ENCODE measurements around the gene PTEN.

Gene PTEN

DNA sequence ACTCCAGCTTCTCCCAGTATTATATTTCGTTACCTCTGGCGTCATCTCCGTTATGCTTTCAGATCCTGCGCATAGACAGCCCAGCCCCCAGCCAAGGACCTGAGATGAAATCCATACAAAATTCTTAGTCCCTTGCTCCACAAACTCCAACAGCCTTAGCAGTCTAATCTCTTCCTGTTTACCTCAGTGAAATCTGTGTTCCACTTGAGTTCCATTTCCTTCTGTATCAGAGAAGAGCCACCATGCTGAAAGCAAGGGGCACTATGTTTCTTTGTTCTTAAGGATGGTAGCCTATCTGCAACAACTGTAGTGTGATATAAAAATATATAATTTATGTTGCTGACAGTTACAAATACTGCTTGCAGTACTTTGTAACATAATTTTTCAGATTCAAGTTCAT is 59.8 kb downstream of the PTEN start:
- no peak for DNase-seq
- Histone ChIP-seq H3K36me3 (ENCODE audit: control insufficient read depth in 4 of 4, insufficient read depth in 4 of 4, low read length in 3 of 4) (peaks cover 3 to 31% (median 18%) of the 10 kb centered on the region in 4 experiments), H3K9me3 (ENCODE audit: control extremely low read depth in 1 of 5, control insufficient read depth in 4 of 5, insufficient read depth in 2 of 5, low read depth in 1 of 5, low read length in 4 of 5) (peaks cover 0 to 3% (median 0%) of the 10 kb centered on the region in 5 experiments), H3K4me1 (ENCODE audit: control extremely low read depth in 1 of 4, control insufficient read depth in 4 of 4, insufficient read depth in 4 of 4, low read length in 3 of 4) (peaks cover 22 to 65% (median 35%) of the 10 kb centered on the region in 4 experiments), H3K27ac (ENCODE audit: insufficient read depth in 1 of 2, low read depth in 1 of 2, low read length in 2 of 2, poor library complexity in 1 of 2, severe bottlenecking in 2 of 2) (peak overlapping the region in 1 of 2 experiments; percentile 44), H3K4me3 (ENCODE audit: control insufficient read depth in 1 of 7, extremely low read depth in 1 of 7, insufficient read depth in 4 of 7, low read depth in 2 of 7, low read length in 6 of 7) (peak overlapping the region in 1 of 7 experiments; percentile 5), H3K27me3 (replicated peaks in 2 of 5; ENCODE audit: control insufficient read depth in 4 of 5, insufficient read depth in 5 of 5, low read length in 4 of 5) (no peaks in the 10 kb centered on the region)
- POLR2A ChIA-PET: no interaction called here
- WGBS (ENCODE audit: insufficient coverage): 96% methylated on average over 3 of the region's 4 CpGs
- CTCF ChIA-PET: interaction anchor here (0.9 kb wide), 1 partner anchor 14 kb away, joined by 3 read pairs; no protein-coding TSS in a partner anchor

DNA sequence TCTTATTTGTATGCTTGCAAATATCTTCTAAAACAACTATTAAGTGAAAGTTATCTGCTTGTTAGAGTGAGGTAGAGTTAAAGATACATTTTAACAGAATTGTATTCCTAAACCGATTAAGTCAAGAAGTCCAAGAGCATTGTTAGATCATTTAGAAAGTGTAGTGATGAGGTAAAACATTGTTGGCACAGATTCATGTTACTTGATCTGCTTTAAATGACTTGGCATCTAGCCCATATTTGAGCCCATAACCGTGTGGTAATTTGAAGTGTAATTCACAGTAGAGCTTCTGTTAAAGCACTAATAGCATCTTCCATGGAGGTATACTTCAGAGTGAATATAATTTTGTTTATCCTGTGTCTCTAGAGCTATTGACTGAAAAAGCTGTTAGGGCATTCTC is 62.1 kb downstream of the PTEN start:
- no peak for DNase-seq
- ChIA-PET POLR2A (no interaction called here), CTCF (interaction anchor here (1.0 to 1.6 kb wide), 5 partner anchors 8 to 32 kb away, joined by 4 to 5 read pairs (median 4); no protein-coding TSS in a partner anchor)
- H3K9me3 ChIP-seq (ENCODE audit: control extremely low read depth in 1 of 5, control insufficient read depth in 4 of 5, insufficient read depth in 2 of 5, low read depth in 1 of 5, low read length in 4 of 5): peaks cover 0 to 3% (median 0%) of the 10 kb centered on the region in 5 experiments
- no peaks in the 10 kb centered on the region for H3K27me3 ChIP-seq (replicated peaks in 2 of 5; ENCODE audit: control insufficient read depth in 4 of 5, insufficient read depth in 5 of 5, low read length in 4 of 5)
- H3K27ac ChIP-seq (ENCODE audit: insufficient read depth in 1 of 2, low read depth in 1 of 2, low read length in 2 of 2, poor library complexity in 1 of 2, severe bottlenecking in 2 of 2): no peak overlapping the region
- no peak overlapping the region for H3K4me3 ChIP-seq (ENCODE audit: control insufficient read depth in 1 of 7, extremely low read depth in 1 of 7, insufficient read depth in 4 of 7, low read depth in 2 of 7, low read length in 6 of 7)
- peaks cover 3 to 31% (median 18%) of the 10 kb centered on the region in 4 experiments for H3K36me3 ChIP-seq (ENCODE audit: control insufficient read depth in 4 of 4, insufficient read depth in 4 of 4, low read length in 3 of 4)
- 53% methylated on average over 2 of the region's 2 CpGs for WGBS (ENCODE audit: insufficient coverage)
- H3K4me1 ChIP-seq (ENCODE audit: control extremely low read depth in 1 of 4, control insufficient read depth in 4 of 4, insufficient read depth in 4 of 4, low read length in 3 of 4): peaks cover 13 to 68% (median 30%) of the 10 kb centered on the region in 4 experiments

GRCh38 chr10:87927091-87927490 is 63.7 kb downstream of the PTEN start:
- Histone ChIP-seq H3K4me1 (ENCODE audit: control extremely low read depth in 1 of 4, control insufficient read depth in 4 of 4, insufficient read depth in 4 of 4, low read length in 3 of 4) (peaks cover 17 to 76% (median 36%) of the 10 kb centered on the region in 4 experiments), H3K27ac (ENCODE audit: insufficient read depth in 1 of 2, low read depth in 1 of 2, low read length in 2 of 2, poor library complexity in 1 of 2, severe bottlenecking in 2 of 2) (no peak overlapping the region), H3K36me3 (ENCODE audit: control insufficient read depth in 4 of 4, insufficient read depth in 4 of 4, low read length in 3 of 4) (peaks cover 3 to 26% (median 18%) of the 10 kb centered on the region in 4 experiments), H3K27me3 (replicated peaks in 2 of 5; ENCODE audit: control insufficient read depth in 4 of 5, insufficient read depth in 5 of 5, low read length in 4 of 5) (no peaks in the 10 kb centered on the region), H3K4me3 (ENCODE audit: control insufficient read depth in 1 of 7, extremely low read depth in 1 of 7, insufficient read depth in 4 of 7, low read depth in 2 of 7, low read length in 6 of 7) (peak overlapping the region in 4 of 7 experiments; percentile 3 to 28 (median 24)), H3K9me3 (ENCODE audit: control extremely low read depth in 1 of 5, control insufficient read depth in 4 of 5, insufficient read depth in 2 of 5, low read depth in 1 of 5, low read length in 4 of 5) (no peaks in the 10 kb centered on the region)
- WGBS (ENCODE audit: insufficient coverage): no CpG with 5 or more reads among the region's 2 CpGs
- no peak for DNase-seq
- POLR2A ChIA-PET: interaction anchor here (1.0 kb wide), 1 partner anchor 65 kb away, joined by 3 read pairs; no protein-coding TSS in a partner anchor
- CTCF ChIA-PET: interaction anchor here (0.5 to 1.5 kb wide), 3 partner anchors 9 to 187 kb away, joined by 3 to 4 read pairs (median 3); no protein-coding TSS in a partner anchor

- H3K36me3 ChIP-seq (ENCODE audit: control insufficient read depth in 4 of 4, insufficient read depth in 4 of 4, low read length in 3 of 4): peaks cover 5 to 24% (median 14%) of the 10 kb centered on the region in 4 experiments
- POLR2A ChIA-PET: interaction anchor here (0.6 to 1.1 kb wide), 3 partner anchors 10 to 67 kb away, joined by 3 to 9 read pairs (median 5); no protein-coding TSS in a partner anchor
- CTCF ChIA-PET: interaction anchor here (1.2 to 1.5 kb wide), 2 partner anchors 14 to 66 kb away, joined by 3 read pairs; no protein-coding TSS in a partner anchor
- DNase-seq: peak in 1 of 3 donors; percentile 31
- no peaks in the 10 kb centered on the region for H3K9me3 ChIP-seq (ENCODE audit: control extremely low read depth in 1 of 5, control insufficient read depth in 4 of 5, insufficient read depth in 2 of 5, low read depth in 1 of 5, low read length in 4 of 5)
- H3K27ac ChIP-seq (ENCODE audit: insufficient read depth in 1 of 2, low read depth in 1 of 2, low read length in 2 of 2, poor library complexity in 1 of 2, severe bottlenecking in 2 of 2): peak overlapping the region in 1 of 2 experiments; percentile 32
- peaks cover 17 to 69% (median 30%) of the 10 kb centered on the region in 4 experiments for H3K4me1 ChIP-seq (ENCODE audit: control extremely low read depth in 1 of 4, control insufficient read depth in 4 of 4, insufficient read depth in 4 of 4, low read length in 3 of 4)
- H3K27me3 ChIP-seq (replicated peaks in 2 of 5; ENCODE audit: control insufficient read depth in 4 of 5, insufficient read depth in 5 of 5, low read length in 4 of 5): no peaks in the 10 kb centered on the region
- no CpG with 5 or more reads among the region's 3 CpGs for WGBS (ENCODE audit: insufficient coverage)
- H3K4me3 ChIP-seq (ENCODE audit: control insufficient read depth in 1 of 7, extremely low read depth in 1 of 7, insufficient read depth in 4 of 7, low read depth in 2 of 7, low read length in 6 of 7): peak overlapping the region in 1 of 7 experiments; percentile 9
Observed at GRCh38 chr10:87928996-87929395, 65.6 kb downstream of the PTEN start.

DNA sequence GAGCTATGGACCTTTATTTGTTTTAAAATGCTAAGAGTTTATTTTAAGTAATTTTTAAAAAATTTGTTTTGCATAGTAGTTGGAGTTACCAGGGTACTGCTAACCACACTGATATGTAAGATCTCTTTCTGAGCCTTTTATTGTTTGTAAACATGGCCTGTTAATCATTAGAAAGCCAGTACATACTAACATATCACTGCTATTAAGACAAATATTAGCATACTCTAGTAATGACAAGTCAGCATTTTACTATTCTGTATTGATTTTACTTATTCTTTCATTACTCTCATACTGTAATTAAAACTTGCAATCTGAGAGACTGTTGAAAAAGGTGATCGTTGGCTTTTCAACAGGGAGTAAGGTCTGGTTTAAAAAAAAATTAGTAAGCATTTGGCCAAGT is 66.7 kb downstream of the PTEN start:
- WGBS (ENCODE audit: insufficient coverage): no CpG with 5 or more reads among the region's 1 CpG
- Histone ChIP-seq H3K27me3 (replicated peaks in 2 of 5; ENCODE audit: control insufficient read depth in 4 of 5, insufficient read depth in 5 of 5, low read length in 4 of 5) (no peaks in the 10 kb centered on the region), H3K9me3 (ENCODE audit: control extremely low read depth in 1 of 5, control insufficient read depth in 4 of 5, insufficient read depth in 2 of 5, low read depth in 1 of 5, low read length in 4 of 5) (no peaks in the 10 kb centered on the region), H3K27ac (ENCODE audit: insufficient read depth in 1 of 2, low read depth in 1 of 2, low read length in 2 of 2, poor library complexity in 1 of 2, severe bottlenecking in 2 of 2) (no peak overlapping the region), H3K4me3 (ENCODE audit: control insufficient read depth in 1 of 7, extremely low read depth in 1 of 7, insufficient read depth in 4 of 7, low read depth in 2 of 7, low read length in 6 of 7) (no peak overlapping the region), H3K36me3 (ENCODE audit: control insufficient read depth in 4 of 4, insufficient read depth in 4 of 4, low read length in 3 of 4) (peaks cover 7 to 24% (median 15%) of the 10 kb centered on the region in 4 experiments), H3K4me1 (ENCODE audit: control extremely low read depth in 1 of 4, control insufficient read depth in 4 of 4, insufficient read depth in 4 of 4, low read length in 3 of 4) (peaks cover 17 to 64% (median 30%) of the 10 kb centered on the region in 4 experiments)
- DNase-seq: no peak
- ChIA-PET POLR2A (interaction anchor here (0.9 kb wide), 1 partner anchor 68 kb away, joined by 5 read pairs; no protein-coding TSS in a partner anchor), CTCF (interaction anchor here (1.0 to 1.2 kb wide), 2 partner anchors 27 to 68 kb away, joined by 3 read pairs; no protein-coding TSS in a partner anchor)

- peaks cover 13 to 34% (median 19%) of the 10 kb centered on the region in 4 experiments for H3K36me3 ChIP-seq (ENCODE audit: control insufficient read depth in 4 of 4, insufficient read depth in 4 of 4, low read length in 3 of 4)
- ChIA-PET POLR2A (no interaction called here), CTCF (interaction anchor here (1.0 to 1.9 kb wide), 3 partner anchors 10 to 182 kb away, joined by 3 to 5 read pairs (median 3); no protein-coding TSS in a partner anchor)
- 83% methylated on average over 1 of the region's 4 CpGs for WGBS (ENCODE audit: insufficient coverage)
- no peaks in the 10 kb centered on the region for H3K27me3 ChIP-seq (replicated peaks in 2 of 5; ENCODE audit: control insufficient read depth in 4 of 5, insufficient read depth in 5 of 5, low read length in 4 of 5)
- H3K9me3 ChIP-seq (ENCODE audit: control extremely low read depth in 1 of 5, control insufficient read depth in 4 of 5, insufficient read depth in 2 of 5, low read depth in 1 of 5, low read length in 4 of 5): no peaks in the 10 kb centered on the region
- no peak for DNase-seq
- no peak overlapping the region for H3K27ac ChIP-seq (ENCODE audit: insufficient read depth in 1 of 2, low read depth in 1 of 2, low read length in 2 of 2, poor library complexity in 1 of 2, severe bottlenecking in 2 of 2)
- H3K4me1 ChIP-seq (ENCODE audit: control extremely low read depth in 1 of 4, control insufficient read depth in 4 of 4, insufficient read depth in 4 of 4, low read length in 3 of 4): peaks cover 14 to 59% (median 27%) of the 10 kb centered on the region in 4 experiments
- H3K4me3 ChIP-seq (ENCODE audit: control insufficient read depth in 1 of 7, extremely low read depth in 1 of 7, insufficient read depth in 4 of 7, low read depth in 2 of 7, low read length in 6 of 7): no peak overlapping the region
Observed at GRCh38 chr10:87930934-87931835, 67.8 kb downstream of the PTEN start.

All from common myeloid progenitor, CD34-positive (primary cell).